HepG2 (cell line): ENCODE measurements around the gene VAMP2. TPM values are rescaled to one million over a fixed set of nuclear protein-coding genes. Genes with fewer than 3 reads are reported as not detected.

ENCODE experiments used
- ETV6 ChIP-seq: sonication (generic); formaldehyde crosslinking; conservative IDR thresholded peaks from 2 replicates; pipeline ENCODE4 v1.4.0; 2020; ENCODE audit warnings: missing genetic modification reagents
- MXD3 ChIP-seq: IDR thresholded peaks from 2 replicates; pipeline ENCODE4 v1.6.1; 2016; ENCODE audit warnings: mild to moderate bottlenecking, missing biosample characterization, missing genetic modification reagents
- PLRG1 ChIP-seq: fragments of 450-650 bp; conservative IDR thresholded peaks from 2 replicates; pipeline ENCODE4 v1.6.1; 2016
- ZBTB46 ChIP-seq: sonication (generic); formaldehyde crosslinking; IDR thresholded peaks from 2 replicates; pipeline ENCODE4 v1.4.0; 2020; ENCODE audit warnings: mild to moderate bottlenecking, missing genetic modification reagents, borderline replicate concordance
- ZHX1 ChIP-seq: sonication (generic); formaldehyde crosslinking; IDR thresholded peaks from 2 replicates; pipeline ENCODE4 v1.8.1; 2022; ENCODE audit warnings: low read depth, mild to moderate bottlenecking, missing genetic modification reagents
- ZNF235 ChIP-seq: sonication (generic); formaldehyde crosslinking; IDR thresholded peaks from 2 replicates; pipeline ENCODE4 v1.8.1; 2023; ENCODE audit warnings: mild to moderate bottlenecking, missing genetic modification reagents, borderline replicate concordance
- ZNF616 ChIP-seq: sonication (generic); formaldehyde crosslinking; IDR thresholded peaks from 2 replicates; pipeline ENCODE4 v1.5.0; 2020; ENCODE audit warnings: low read depth, mild to moderate bottlenecking, missing genetic modification reagents
- polyA plus RNA-seq, 8 experiments: library from polyadenylated mRNA; depleted of rRNA in 3 of 8; stranded (reverse) in 7 of 8; unstranded in 1 of 8; fragments of >200 nt; fragmentation: Illumina TruSeq in 4 of 8; extraction: Trizol in 4 of 8; gene quantifications; 2 replicates each; pipeline versions ENCODE4 v1.2.1 to v1.2.3, GENCODE V29; 2011 to 2016; ENCODE audit warnings: low read depth in 4 of 8, missing spikeins in 1 of 8, mixed read lengths in 1 of 8; ENCODE audit not compliant: insufficient read depth in 1 of 8
- total RNA-seq, 5 experiments: library from RNA; depleted of rRNA; stranded (reverse); fragments of >200 nt; fragmentation: Illumina TruSeq; extraction: Trizol; gene quantifications; 2 replicates each; pipeline ENCODE4 v1.2.3, GENCODE V29; 2016; ENCODE audit warnings: low read depth in 1 of 5
- TF ChIP-seq, protein P1 (sequence below): sonication (generic); formaldehyde crosslinking; IDR thresholded peaks from 2 replicates; pipeline ENCODE4 v1.5.1; 2020; ENCODE audit warnings: mild to moderate bottlenecking, moderate library complexity, missing genetic modification reagents
- TF ChIP-seq, protein P2 (sequence below): sonication (generic); formaldehyde crosslinking; IDR thresholded peaks from 2 replicates; pipeline ENCODE4 v1.8.1; 2022; ENCODE audit warnings: mild to moderate bottlenecking, missing genetic modification reagents
- TF ChIP-seq, protein P3 (sequence below): sonication (generic); formaldehyde crosslinking; IDR thresholded peaks from 2 replicates; pipeline ENCODE4 v1.5.0; 2020; ENCODE audit warnings: mild to moderate bottlenecking, missing genetic modification reagents, borderline replicate concordance
- TF ChIP-seq, protein P4 (sequence below): sonication (generic); formaldehyde crosslinking; IDR thresholded peaks from 2 replicates; pipeline ENCODE4 v1.5.0; 2020; ENCODE audit warnings: missing genetic modification reagents, mild to moderate bottlenecking, borderline replicate concordance

Gene VAMP2
- total and polyA plus RNA-seq, 2 of the 13 experiments (the other 11 are each of a cell fraction or from before 2014, with no cell fraction given), result 3.9 to 17.2 TPM

- TF ChIP-seq MXD3 (CRISPR knock-in tag) (peak; percentile 67; the same call in 1 of the 2 replicates), ZBTB46 (CRISPR knock-in tag) (no peak), ZNF616 (CRISPR knock-in tag) (no peak; the same call in 1 of the 2 replicates), ETV6 (CRISPR knock-in tag) (peak; percentile 93), ZNF235 (CRISPR knock-in tag) (no peak), PLRG1 (no peak), ZHX1 (peak; percentile 97)
- TF ChIP-seq, protein P1, sequence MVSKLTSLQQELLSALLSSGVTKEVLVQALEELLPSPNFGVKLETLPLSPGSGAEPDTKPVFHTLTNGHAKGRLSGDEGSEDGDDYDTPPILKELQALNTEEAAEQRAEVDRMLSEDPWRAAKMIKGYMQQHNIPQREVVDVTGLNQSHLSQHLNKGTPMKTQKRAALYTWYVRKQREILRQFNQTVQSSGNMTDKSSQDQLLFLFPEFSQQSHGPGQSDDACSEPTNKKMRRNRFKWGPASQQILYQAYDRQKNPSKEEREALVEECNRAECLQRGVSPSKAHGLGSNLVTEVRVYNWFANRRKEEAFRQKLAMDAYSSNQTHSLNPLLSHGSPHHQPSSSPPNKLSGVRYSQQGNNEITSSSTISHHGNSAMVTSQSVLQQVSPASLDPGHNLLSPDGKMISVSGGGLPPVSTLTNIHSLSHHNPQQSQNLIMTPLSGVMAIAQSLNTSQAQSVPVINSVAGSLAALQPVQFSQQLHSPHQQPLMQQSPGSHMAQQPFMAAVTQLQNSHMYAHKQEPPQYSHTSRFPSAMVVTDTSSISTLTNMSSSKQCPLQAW (CRISPR knock-in tag), result peak; percentile 83
- TF ChIP-seq, protein P2, sequence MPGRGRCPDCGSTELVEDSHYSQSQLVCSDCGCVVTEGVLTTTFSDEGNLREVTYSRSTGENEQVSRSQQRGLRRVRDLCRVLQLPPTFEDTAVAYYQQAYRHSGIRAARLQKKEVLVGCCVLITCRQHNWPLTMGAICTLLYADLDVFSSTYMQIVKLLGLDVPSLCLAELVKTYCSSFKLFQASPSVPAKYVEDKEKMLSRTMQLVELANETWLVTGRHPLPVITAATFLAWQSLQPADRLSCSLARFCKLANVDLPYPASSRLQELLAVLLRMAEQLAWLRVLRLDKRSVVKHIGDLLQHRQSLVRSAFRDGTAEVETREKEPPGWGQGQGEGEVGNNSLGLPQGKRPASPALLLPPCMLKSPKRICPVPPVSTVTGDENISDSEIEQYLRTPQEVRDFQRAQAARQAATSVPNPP, result peak; percentile 82
- TF ChIP-seq, protein P3, sequence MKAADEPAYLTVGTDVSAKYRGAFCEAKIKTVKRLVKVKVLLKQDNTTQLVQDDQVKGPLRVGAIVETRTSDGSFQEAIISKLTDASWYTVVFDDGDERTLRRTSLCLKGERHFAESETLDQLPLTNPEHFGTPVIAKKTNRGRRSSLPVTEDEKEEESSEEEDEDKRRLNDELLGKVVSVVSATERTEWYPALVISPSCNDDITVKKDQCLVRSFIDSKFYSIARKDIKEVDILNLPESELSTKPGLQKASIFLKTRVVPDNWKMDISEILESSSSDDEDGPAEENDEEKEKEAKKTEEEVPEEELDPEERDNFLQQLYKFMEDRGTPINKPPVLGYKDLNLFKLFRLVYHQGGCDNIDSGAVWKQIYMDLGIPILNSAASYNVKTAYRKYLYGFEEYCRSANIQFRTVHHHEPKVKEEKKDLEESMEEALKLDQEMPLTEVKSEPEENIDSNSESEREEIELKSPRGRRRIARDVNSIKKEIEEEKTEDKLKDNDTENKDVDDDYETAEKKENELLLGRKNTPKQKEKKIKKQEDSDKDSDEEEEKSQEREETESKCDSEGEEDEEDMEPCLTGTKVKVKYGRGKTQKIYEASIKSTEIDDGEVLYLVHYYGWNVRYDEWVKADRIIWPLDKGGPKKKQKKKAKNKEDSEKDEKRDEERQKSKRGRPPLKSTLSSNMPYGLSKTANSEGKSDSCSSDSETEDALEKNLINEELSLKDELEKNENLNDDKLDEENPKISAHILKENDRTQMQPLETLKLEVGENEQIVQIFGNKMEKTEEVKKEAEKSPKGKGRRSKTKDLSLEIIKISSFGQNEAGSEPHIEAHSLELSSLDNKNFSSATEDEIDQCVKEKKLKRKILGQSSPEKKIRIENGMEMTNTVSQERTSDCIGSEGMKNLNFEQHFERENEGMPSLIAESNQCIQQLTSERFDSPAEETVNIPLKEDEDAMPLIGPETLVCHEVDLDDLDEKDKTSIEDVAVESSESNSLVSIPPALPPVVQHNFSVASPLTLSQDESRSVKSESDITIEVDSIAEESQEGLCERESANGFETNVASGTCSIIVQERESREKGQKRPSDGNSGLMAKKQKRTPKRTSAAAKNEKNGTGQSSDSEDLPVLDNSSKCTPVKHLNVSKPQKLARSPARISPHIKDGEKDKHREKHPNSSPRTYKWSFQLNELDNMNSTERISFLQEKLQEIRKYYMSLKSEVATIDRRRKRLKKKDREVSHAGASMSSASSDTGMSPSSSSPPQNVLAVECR (CRISPR knock-in tag), result peak; percentile 65; the same call in 1 of the 2 replicates
- TF ChIP-seq, protein P4, sequence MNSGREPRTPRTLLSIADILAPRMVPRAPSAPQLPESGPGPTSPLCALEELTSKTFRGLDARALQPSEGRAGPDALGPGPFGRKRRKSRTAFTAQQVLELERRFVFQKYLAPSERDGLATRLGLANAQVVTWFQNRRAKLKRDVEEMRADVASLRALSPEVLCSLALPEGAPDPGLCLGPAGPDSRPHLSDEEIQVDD, result no peak
Measured at GRCh38 chr17:8173056-8173870, 10.5 kb upstream of the VAMP2 start (continued).
